A549 (cell line): ENCODE measurements around the gene KHDC3L.

Experiments
- CHD2 ChIP-seq: fragments of 150-350 bp; IDR thresholded peaks from 2 replicates; pipeline ENCODE4 v1.6.1; 2014; ENCODE audit warnings: low read length; ENCODE audit not compliant: partially characterized antibody
- NFE2L2 ChIP-seq: fragments of 150-350 bp; conservative IDR thresholded peaks from 2 replicates; pipeline ENCODE4 v1.6.1; 2014; ENCODE audit warnings: low read length

GRCh38 chr6:73400656-73401055 lies 38.2 kb downstream of the KHDC3L start:
- TF ChIP-seq NFE2L2 (no peak), CHD2 (no peak)
